ENCODE measurements around the gene BMP8B.

- TF ChIP-seq CTCF (IDR thresholded peaks at IDR 0.05; ENCODE audit: low read depth, low read length) (no peak), POLR2A (IDR thresholded peaks at IDR 0.05; ENCODE audit: extremely low read depth, insufficient read length) (no peak)
These were observed 55.9 kb downstream of the BMP8B start for GRCh38 chr1:39732730-39733129.
